Gastroesophageal sphincter (tissue), 3 donors: Measurements from ENCODE around the gene MEG3.

Experiments
- EP300 ChIP-seq: sonication (generic); formaldehyde crosslinking; IDR thresholded peaks from one replicate; pipeline ENCODE4 v1.6.1; 2017; ENCODE audit warnings: antibody characterized with exemption, mild to moderate bottlenecking
- POLR2A ChIP-seq, 2 donors: fragments of 450-650 bp; IDR thresholded peaks; one replicate each; pipeline ENCODE4 v1.6.1; 2017; ENCODE audit warnings: antibody characterized with exemption in 2 of 2, mild to moderate bottlenecking in 2 of 2, moderate library complexity in 1 of 2
- POLR2AphosphoS5 ChIP-seq: sonication (generic); formaldehyde crosslinking; IDR thresholded peaks from one replicate; pipeline ENCODE4 v1.6.1; 2017; ENCODE audit warnings: antibody characterized with exemption
- TF ChIP-seq, protein P1 (sequence below), 4 experiments: fragments of 200-600 bp in 2 of 4; fragments of 450-650 bp in 2 of 4; sonication (generic) in 1 of 4; IDR thresholded peaks; one replicate each; pipeline ENCODE4 v1.5.1; 2017 to 2019; ENCODE audit warnings: antibody characterized with exemption in 4 of 4, mild to moderate bottlenecking in 2 of 4, moderate library complexity in 2 of 4

DNA sequence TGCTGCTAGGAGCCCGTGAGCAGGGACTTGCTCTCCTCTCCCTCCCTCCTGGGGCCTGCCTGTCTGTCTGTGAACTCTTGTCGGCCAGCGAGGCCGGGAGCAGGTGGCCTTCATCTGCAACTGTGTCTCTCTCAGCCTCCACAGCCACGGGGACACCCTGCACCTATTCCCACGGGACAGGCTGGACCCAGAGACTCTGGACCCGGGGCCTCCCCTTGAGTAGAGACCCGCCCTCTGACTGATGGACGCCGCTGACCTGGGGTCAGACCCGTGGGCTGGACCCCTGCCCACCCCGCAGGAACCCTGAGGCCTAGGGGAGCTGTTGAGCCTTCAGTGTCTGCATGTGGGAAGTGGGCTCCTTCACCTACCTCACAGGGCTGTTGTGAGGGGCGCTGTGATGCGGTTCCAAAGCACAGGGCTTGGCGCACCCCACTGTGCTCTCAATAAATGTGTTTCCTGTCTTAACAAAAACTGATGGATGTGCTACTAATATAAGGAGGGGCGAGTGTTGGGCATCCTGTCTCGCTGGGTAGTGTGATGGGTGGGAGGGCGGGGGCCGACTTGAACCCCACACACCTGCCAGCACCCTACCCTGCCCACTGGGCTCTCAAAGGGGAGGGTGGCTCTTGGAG is 34.8 kb downstream of the MEG3 start:
- TF ChIP-seq, protein P1, sequence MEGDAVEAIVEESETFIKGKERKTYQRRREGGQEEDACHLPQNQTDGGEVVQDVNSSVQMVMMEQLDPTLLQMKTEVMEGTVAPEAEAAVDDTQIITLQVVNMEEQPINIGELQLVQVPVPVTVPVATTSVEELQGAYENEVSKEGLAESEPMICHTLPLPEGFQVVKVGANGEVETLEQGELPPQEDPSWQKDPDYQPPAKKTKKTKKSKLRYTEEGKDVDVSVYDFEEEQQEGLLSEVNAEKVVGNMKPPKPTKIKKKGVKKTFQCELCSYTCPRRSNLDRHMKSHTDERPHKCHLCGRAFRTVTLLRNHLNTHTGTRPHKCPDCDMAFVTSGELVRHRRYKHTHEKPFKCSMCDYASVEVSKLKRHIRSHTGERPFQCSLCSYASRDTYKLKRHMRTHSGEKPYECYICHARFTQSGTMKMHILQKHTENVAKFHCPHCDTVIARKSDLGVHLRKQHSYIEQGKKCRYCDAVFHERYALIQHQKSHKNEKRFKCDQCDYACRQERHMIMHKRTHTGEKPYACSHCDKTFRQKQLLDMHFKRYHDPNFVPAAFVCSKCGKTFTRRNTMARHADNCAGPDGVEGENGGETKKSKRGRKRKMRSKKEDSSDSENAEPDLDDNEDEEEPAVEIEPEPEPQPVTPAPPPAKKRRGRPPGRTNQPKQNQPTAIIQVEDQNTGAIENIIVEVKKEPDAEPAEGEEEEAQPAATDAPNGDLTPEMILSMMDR (IDR thresholded peaks at IDR 0.05) = no peak
- TF ChIP-seq POLR2A (IDR thresholded peaks at IDR 0.05) (no peak), EP300 (no peak), POLR2AphosphoS5 (no peak)
